Esophagus squamous epithelium (tissue), 5 donors: ENCODE data around the gene MTTP. TPM values are rescaled to one million over a fixed set of nuclear protein-coding genes. Genes with fewer than 3 reads are reported as not detected.

Source experiments
- DNase-seq: peaks from one replicate; lab custom pipeline; 2025; lab: John Stamatoyannopoulos, UW
- H3K27ac ChIP-seq, 4 donors: fragments of 200-600 bp; sonication (generic); one replicate each; pipeline ENCODE4 v1.5.1; 2016 to 2019; ENCODE audit warnings: mild to moderate bottlenecking in 1 of 4
- H3K27me3 ChIP-seq, 4 donors: fragments of 200-600 bp; sonication (generic); 1 replicate in 3 of 4; 2 replicates in 1 of 4; pipeline versions ENCODE4 v1.5.1 to v1.6.0; 2017 to 2021; ENCODE audit warnings: antibody characterized with exemption in 1 of 4
- H3K36me3 ChIP-seq, 3 donors: fragments of 200-600 bp; sonication (generic); one replicate each; pipeline ENCODE4 v1.5.1; 2016 to 2019
- H3K4me1 ChIP-seq, 3 donors: fragments of 200-600 bp; sonication (generic); one replicate each; pipeline ENCODE4 v1.5.1; 2017 to 2019
- H3K4me3 ChIP-seq, 4 donors: fragments of 200-600 bp; sonication (generic); 1 replicate in 3 of 4; 2 replicates in 1 of 4; pipeline ENCODE4 v1.5.1; 2016 to 2019; ENCODE audit warnings: mild to moderate bottlenecking in 2 of 4, moderate library complexity in 1 of 4
- H3K9me3 ChIP-seq, 3 donors: fragments of 200-600 bp; sonication (generic); one replicate each; pipeline ENCODE4 v1.5.1; 2016 to 2019
- POLR2A ChIP-seq, 4 donors: fragments of 450-650 bp; IDR thresholded peaks; one replicate each; pipeline ENCODE4 v1.6.1; 2017; ENCODE audit warnings: antibody characterized with exemption in 4 of 4, mild to moderate bottlenecking in 4 of 4, moderate library complexity in 3 of 4
- WGBS, 2 donors: methylation state at CpG; one replicate each; pipeline ENCODE4 v1.1.5; 2018; 5-methylcytosine and 5-hydroxymethylcytosine counted together
- intact Hi-C: fragments of 100-400 bp; cut with DNase I; formaldehyde crosslinking; loops from one replicate; pipeline ENCODE4 v1.15.0; 2022
- total RNA-seq, 4 donors: library from RNA; depleted of rRNA; stranded (reverse); fragments of >200 nt; gene quantifications; one replicate each; pipeline ENCODE4 v1.1.0, GENCODE V29; 2016
- TF ChIP-seq, protein P1 (sequence below), 6 experiments: fragments of 450-650 bp in 4 of 6; fragments of 200-600 bp in 2 of 6; sonication (generic) in 2 of 6; IDR thresholded peaks; one replicate each; pipeline ENCODE4 v1.5.1; 2016 to 2019; ENCODE audit warnings: antibody characterized with exemption in 6 of 6, mild to moderate bottlenecking in 4 of 6, moderate library complexity in 4 of 6
- donor health status: DM: yes; HTN: yes; CAD: no.

MTTP gene
- total RNA-seq, 4 donors from 2014 or later = 0.13 to 0.41 (median 0.19) TPM; not detected in 1

DNA sequence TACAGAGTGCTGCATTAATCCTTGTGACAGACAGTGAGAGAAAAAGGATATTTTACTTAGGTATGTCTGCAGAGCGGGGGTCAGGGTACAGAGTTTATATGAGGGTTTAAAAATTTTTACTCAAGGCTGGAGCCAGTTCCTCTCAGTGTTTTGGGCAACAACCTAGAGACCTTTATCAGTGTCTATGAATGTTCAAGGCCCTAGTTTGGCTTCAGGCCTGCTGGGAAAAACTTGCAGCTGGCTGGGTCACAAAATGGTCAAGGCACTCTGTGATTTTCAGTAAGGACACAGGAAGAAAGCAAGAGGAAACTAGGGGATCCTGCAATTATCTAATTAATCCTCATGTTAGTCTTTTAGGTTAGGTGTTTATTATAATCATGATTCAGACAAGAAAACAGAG lies 93.8 kb downstream of the MTTP start:
- Histone ChIP-seq H3K27ac (no peak overlapping the region), H3K4me3 (no peak overlapping the region), H3K27me3 (no peaks in the 10 kb centered on the region), H3K36me3 (no peaks in the 10 kb centered on the region), H3K9me3 (peaks cover 0 to 13% (median 0%) of the 10 kb centered on the region in 3 donors), H3K4me1 (peaks cover 0 to 4% (median 0%) of the 10 kb centered on the region in 3 donors)
- 71 to 89% methylated on average over 1 of the region's 1 CpG for WGBS, 2 donors
- intact Hi-C loops = no loop called here
- DNase-seq = no peak
- no peak for TF ChIP-seq POLR2A (IDR thresholded peaks at IDR 0.05)
- TF ChIP-seq, protein P1, sequence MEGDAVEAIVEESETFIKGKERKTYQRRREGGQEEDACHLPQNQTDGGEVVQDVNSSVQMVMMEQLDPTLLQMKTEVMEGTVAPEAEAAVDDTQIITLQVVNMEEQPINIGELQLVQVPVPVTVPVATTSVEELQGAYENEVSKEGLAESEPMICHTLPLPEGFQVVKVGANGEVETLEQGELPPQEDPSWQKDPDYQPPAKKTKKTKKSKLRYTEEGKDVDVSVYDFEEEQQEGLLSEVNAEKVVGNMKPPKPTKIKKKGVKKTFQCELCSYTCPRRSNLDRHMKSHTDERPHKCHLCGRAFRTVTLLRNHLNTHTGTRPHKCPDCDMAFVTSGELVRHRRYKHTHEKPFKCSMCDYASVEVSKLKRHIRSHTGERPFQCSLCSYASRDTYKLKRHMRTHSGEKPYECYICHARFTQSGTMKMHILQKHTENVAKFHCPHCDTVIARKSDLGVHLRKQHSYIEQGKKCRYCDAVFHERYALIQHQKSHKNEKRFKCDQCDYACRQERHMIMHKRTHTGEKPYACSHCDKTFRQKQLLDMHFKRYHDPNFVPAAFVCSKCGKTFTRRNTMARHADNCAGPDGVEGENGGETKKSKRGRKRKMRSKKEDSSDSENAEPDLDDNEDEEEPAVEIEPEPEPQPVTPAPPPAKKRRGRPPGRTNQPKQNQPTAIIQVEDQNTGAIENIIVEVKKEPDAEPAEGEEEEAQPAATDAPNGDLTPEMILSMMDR (IDR thresholded peaks at IDR 0.05) = no peak

- Histone ChIP-seq H3K4me3 (no peak overlapping the region), H3K27ac (no peak overlapping the region), H3K27me3 (no peaks in the 10 kb centered on the region), H3K9me3 (peaks cover 0 to 19% (median 0%) of the 10 kb centered on the region in 3 donors), H3K36me3 (no peaks in the 10 kb centered on the region), H3K4me1 (peaks cover 0 to 4% (median 0%) of the 10 kb centered on the region in 3 donors)
- DNase-seq = no peak
- TF ChIP-seq POLR2A (IDR thresholded peaks at IDR 0.05) = no peak
- TF ChIP-seq, protein P1 (IDR thresholded peaks at IDR 0.05) = no peak
- intact Hi-C loops = no loop called here
- WGBS, 2 donors = 90 to 100% methylated on average over 1 of the region's 1 CpG
Measured at GRCh38 chr4:99669084-99669483, 94.5 kb downstream of the MTTP start.

- Histone ChIP-seq H3K27ac (no peak overlapping the region), H3K36me3 (no peaks in the 10 kb centered on the region), H3K27me3 (no peaks in the 10 kb centered on the region), H3K4me1 (peaks cover 0 to 4% (median 0%) of the 10 kb centered on the region in 3 donors), H3K9me3 (peaks cover 0 to 20% (median 0%) of the 10 kb centered on the region in 3 donors), H3K4me3 (no peak overlapping the region)
- DNase-seq = no peak
- intact Hi-C loops = no loop called here
- WGBS, 2 donors = 40 to 47% methylated on average over 5 of the region's 5 CpGs
- TF ChIP-seq, protein P1 (IDR thresholded peaks at IDR 0.05) = no peak
- no peak for TF ChIP-seq POLR2A (IDR thresholded peaks at IDR 0.05)
Measured at GRCh38 chr4:99670409-99671073, 95.9 kb downstream of the MTTP start.

Other genes with a start within 250 kb of the MTTP start
- 10 to 100 TPM in 2 of 4 donors, 1 to 10 TPM in 1, under 1 TPM in 1; 0.75 to 12.6 (median 8.4) TPM for gene ADH1C, start 222.1 kb upstream of the MTTP start, total RNA-seq
- gene ADH7, start 139.5 kb upstream of the MTTP start, total RNA-seq = 100 to 1,000 TPM; 173 to 420 (median 318) TPM
- gene C4orf17, start 63.8 kb upstream of the MTTP start, total RNA-seq = not detected
- gene TRMT10A, start 10.8 kb upstream of the MTTP start, total RNA-seq = 10 to 100 TPM in 1 of 4 donors, 1 to 10 TPM in 3; 2.7 to 12.2 (median 6.3) TPM
- under 1 TPM in 1 of 4 donors, not detected in 3; under 0.01 TPM for gene C4orf54, start 83.0 kb downstream of the MTTP start, total RNA-seq
- gene DAPP1, start 242.0 kb downstream of the MTTP start, total RNA-seq = 10 to 100 TPM; 34.9 to 73.2 (median 40.7) TPM